ENCODE data around the gene BMPR1B.
"Not testable (repeated sequence)": the region's sequence is repeated elsewhere in the genome, so short reads cannot be mapped to it uniquely, and the experiment has no call there.

Gene BMPR1B

DNA sequence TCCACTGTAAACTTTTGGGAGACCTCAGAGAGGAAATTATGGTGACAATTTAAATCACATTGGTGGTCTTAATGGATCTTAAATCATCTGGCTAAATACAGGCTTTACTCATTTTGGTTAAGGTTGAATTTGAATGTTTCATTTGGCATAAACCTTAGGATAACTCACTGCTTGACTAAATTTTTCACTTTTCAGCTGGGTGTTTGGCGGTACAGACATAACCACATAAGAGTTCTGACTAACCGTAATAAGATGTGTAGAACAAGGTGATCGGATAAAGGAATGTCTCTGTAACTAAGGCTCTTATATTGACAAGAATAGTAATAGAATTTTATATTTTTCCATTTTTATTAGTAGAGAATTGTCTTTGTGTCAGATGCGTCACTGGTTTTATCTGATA lies 281.0 kb downstream of the BMPR1B start:
- DNase-seq (ENCODE audit: low spot score): no peak

DNA sequence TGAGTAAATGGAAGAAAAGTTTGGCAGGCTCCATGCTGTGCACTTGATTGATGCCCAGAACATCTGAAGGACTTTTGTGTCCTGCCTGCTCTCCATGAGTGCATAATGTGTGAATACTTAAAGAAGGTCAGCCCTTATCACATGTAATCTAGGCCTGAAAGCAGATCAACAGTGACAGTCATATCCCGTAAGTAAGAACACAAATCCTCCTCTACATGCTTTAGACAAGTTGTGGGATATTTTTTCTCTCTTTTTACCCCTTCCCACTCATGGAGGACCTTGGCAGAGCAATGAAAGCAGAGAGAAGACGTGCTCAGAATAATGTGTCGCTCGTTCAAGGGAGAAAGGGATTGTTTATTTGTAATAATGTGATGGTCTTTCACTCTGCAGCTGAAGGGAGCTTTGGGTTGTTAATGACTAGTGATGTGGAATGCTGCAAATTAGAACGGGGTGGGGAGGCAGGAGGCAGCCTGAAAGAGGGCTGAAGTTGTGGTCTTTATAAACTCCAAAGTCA lies 286.6 kb downstream of the BMPR1B start:
- no peak for DNase-seq (ENCODE audit: low spot score)

DNA sequence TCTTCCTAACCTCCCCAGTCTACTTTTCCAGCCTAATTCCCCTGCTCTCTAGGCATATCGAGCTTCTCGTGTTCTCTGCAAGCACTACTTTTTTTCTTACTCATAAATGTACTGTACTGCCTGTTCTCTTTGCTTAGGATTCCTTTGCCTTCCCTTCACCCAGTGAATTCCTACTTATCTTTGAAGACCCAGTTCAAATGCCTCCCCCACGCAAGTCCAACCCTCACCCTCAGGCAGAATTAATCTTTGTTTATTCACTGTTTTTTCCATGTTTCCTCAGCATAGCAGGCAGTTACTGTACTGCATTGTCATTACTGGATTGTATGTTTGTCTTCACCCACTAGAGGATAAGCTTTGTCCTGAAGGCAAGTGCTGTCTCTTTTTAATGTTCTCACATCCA lies 287.7 kb downstream of the BMPR1B start:
- DNase-seq (ENCODE audit: low spot score): no peak

DNA sequence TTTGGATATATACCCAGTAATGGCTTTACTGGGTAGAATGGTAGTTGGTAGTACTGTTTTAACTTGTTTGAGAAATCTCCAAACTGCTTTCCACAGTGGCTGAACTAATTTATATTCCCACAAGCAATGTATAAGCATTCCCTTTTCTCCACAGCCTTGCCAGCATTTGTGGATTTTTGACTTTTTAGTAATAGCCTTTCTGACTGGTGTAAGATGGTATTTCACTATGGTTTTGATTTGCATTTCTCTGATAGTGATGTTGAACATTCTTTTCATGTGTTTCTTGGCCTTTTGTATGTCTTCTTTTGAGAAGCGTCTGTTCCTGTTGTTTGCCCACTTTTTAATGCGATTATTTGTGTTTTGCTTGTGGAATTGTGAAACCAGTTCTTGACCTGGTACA lies 290.5 kb downstream of the BMPR1B start:
- no peak for DNase-seq (ENCODE audit: low spot score)

DNA sequence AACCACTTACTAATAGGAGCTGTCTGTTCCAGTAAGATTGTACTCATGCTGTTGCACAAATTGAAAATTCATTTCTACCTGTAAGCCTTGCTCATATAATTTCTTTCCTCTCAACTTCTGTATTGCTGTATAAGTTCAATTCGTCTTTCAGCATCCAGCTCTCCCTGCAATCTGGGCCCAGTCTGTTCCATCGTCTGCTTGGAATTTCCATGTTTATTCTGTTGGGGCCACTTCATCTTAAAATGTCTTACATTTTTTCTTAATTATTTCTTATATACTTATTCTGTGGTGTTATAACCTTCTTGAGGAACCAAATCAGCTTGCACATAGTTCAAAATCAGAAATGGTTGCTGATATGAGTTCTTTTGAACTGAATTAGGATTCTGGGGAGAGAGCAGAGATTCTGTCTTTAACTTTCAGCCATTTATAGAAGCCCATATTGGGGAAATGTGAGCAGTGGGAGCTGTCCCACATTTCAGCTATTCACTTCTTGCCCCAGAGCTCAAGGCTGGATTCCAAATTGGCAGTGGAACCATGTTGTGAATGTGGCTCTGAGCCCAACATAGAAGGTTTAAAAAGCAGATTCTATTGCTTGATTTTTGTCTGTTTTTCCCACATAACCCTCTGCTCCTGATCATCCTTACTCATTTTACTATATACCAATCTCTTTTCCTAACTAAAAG lies 291.9 kb downstream of the BMPR1B start:
- no peak for DNase-seq (ENCODE audit: low spot score)

DNA sequence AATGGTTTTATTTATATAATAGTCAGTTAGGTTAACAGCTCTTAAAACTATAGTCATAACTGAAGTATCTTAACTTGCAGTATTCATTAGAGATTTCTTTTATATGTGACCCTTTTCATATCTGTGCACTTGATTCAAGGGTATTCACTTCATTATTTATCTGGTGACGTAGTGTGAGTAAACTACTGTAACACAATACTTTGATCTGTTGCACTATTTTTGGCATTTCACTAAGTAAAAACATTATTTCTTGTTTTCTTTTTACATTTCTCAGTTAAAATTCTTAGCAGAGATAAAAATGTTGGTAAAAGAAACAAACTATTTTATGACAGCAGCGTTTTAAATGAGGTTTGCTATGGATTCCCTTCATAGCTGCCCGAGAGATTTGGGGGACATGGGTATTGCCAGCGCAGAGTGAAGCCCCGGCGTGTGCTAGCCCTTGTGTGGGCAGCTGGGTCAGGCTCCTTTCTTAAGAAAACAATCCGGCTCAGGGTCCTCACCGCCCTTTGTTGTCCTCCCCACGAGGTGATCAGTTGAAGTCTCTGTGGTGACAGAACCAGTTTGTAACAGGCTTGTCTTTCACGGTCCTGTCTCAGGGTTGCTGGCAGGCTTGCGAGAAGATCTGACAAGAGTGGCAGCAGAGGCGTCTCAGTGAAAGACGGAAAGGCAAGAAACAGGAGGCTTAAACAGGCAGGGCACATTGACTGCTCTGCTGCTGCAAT lies 293.4 kb downstream of the BMPR1B start:
- no peak for DNase-seq (ENCODE audit: low spot score)

DNA sequence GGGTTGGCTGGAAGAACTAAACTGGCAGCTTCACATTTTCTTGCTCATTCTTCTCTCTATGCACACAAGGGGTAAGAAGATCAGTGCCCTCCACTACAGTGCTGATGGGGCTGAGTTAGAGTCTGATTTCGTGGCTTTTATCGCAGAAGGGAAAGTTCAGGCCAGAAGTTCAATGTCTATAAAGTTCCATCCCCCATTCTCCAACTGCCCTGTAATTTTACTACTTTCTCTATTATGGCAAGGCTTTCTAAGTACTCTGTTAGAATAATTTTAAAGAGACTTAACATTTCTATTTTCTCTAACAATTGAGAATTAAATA lies 293.9 kb downstream of the BMPR1B start:
- DNase-seq (ENCODE audit: low spot score): no peak

DNA sequence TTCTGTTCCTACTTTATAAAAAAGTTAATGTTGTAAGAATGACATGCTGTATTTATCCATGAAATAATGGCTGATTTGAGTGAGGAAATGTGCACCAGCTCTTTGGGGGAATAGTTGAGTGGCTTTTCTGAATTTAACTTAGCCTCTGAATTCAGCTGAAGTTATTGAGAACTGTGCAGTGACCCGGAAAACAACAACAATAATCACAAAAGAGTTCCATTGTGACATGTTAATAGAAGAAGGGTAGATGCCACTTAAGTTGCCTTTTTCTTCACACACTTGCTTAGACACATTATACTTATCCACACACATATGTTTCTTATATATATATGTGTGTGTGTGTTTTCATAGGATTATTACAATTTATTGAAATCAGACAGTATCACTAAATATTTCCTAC lies 301.2 kb downstream of the BMPR1B start:
- DNase-seq (ENCODE audit: low spot score): no peak

DNA sequence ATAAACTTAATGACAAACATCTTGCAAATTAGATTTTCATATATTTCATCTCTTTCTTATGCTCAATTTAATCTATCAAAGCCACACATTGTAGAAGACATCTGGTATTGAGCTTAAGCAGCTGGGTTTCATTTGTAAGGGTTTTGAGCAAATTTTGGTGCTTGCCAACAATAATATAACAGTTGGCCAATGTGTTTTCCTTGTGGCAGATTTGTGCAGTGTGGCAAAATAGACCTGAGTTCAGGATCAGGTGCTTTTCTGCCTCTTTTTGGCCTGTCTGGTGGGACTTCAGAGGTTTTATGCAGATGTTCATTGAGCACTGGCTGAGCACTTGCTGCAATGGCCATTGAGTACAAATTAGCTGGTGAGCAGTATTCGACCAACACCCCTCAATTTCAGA lies 301.9 kb downstream of the BMPR1B start:
- no peak for DNase-seq (ENCODE audit: low spot score)

DNA sequence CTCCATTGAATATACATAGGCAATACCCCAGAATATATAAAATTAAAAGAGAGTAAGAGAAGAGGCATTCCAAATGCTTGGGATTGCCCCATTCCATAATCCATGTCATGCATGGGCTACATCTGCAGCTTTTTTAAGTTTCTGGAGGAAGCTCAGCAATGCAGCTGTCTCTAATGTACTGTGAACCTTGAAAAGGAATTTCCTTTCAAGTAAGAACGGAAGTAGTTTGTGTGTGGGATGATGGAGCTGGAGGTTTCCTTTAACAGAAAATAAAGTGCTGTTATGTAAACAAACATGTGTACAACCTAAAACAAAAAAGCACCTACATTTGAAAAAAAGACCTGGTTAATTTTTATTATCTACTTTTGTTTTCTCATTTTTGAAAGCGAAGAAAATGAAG lies 303.5 kb downstream of the BMPR1B start:
- no peak for DNase-seq (ENCODE audit: low spot score)

DNA sequence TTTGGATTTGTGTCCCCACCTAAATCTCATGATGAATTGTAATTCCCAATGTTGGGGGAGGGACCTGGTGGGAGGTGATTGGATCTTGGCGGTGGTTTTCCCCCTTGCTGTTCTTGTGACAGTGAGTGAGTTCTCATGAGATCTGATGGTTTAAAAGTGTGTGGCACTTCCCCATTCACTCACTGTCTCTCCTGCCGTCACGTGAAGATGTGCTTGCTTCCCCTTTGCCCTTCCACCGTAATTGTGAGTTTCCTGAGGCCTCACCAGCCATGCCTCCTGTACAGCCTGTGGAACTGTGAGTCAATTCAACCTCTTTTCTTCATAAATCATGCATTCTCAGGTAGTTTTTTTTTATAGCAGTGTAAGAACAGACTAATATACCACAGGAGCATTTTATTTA lies 304.0 kb downstream of the BMPR1B start:
- not testable (repeated sequence) for DNase-seq (ENCODE audit: low spot score)

DNA sequence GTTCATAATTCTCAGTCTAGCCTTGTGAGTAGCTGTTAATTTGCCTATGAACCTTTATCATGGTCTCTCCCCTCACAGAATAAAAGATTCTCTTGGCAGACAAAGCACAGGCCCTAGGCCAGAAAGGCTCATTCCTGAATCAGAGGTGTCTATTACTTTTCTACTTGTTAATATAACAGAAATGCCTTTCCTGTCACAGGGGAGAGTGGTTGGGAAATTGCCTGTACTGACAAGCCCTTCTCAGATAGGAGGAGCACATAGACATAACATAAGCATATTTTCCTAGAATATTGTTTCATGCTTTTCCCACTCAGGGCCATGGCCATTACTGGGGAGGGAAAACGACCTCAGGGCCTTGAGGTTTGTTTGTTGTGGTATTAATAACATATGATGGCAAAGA lies 308.3 kb downstream of the BMPR1B start:
- DNase-seq (ENCODE audit: low spot score): no peak

DNA sequence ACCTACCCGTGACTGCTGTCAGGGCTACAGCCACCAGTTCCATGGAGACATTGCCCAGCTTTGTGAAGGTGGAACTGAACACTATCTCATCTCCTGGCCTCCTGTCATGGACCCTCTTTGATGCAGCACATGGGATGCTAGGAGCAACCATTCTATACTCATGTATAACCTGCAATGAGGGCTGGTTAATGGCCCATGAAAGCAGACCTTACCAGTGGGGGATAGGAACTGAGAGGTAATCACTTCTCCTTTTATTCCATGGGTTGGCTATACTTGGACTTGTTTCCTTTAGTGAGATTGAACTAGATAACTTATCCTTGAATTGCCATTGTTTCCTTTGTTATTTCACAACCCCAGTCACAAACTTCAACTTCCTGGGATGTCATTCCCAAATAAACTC lies 310.6 kb downstream of the BMPR1B start:
- DNase-seq (ENCODE audit: low spot score): no peak

DNA sequence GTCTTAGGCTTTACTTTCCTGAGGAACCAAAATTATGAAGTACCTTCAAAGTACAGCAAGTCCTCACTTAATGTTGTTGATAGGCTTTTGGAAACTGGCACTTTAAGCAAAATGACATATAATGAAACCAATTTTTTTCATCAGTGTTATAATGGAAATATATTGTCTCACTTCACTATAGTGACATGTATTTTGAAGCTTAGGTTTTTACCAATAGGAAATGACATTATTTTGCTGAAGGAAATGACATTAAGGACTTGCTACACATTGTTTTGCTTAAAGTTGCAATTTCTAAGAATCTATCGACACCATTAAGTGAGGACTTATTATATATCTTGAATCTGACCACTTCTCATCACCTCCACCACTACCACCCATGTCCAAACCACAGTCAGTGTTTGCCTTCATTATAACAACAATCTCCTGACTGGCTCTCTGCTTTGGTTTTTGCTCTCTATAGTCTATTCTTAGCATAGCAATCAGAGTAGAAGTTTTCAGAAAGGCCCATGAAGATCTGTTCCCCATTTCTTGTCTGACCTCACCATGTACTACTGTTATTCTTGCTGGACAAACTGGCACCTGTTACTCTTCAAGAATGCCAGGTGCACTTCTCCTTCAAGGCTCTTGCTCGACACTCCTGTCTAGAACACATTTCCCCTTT lies 311.2 kb downstream of the BMPR1B start:
- DNase-seq (ENCODE audit: low spot score): no peak

DNA sequence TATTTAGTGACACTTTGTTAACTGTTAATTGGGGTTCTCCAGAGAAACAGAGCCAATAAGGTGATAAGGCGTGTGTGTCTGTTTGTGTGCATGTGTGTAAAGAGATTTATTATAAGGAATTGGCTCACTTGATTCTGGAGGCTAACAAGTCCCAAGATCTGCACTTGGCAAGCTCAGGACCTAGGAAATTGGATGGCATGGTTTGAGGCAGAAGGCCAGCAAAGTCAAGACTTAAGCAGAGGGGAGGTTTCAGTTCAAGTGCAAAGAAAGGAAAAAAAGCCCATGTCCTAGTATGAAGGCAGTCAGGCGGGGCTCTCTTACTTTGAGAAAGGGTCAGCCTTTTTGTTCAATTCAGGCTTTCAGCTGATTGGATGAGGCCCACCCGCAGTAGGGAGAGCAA lies 314.1 kb downstream of the BMPR1B start:
- no peak for DNase-seq (ENCODE audit: low spot score)

DNA sequence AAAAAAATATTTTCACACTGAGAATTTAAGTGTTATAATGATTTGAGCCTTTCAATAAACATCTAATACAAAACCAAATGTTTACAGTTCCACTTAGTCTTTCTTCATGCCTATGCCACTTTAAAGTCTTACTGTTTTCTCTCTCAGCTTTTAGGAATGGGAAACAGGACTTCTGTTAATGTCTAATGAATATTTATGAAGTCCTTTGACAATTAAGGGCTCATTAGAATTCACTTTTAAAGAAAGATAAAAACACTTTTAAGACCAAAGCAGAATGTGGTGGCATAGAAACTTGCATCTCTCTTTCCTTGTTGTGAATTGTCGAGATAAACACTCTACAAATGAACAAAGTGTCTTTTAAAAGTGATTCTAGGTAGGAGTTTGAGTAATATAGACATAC lies 315.9 kb downstream of the BMPR1B start:
- DNase-seq (ENCODE audit: low spot score): no peak

DNA sequence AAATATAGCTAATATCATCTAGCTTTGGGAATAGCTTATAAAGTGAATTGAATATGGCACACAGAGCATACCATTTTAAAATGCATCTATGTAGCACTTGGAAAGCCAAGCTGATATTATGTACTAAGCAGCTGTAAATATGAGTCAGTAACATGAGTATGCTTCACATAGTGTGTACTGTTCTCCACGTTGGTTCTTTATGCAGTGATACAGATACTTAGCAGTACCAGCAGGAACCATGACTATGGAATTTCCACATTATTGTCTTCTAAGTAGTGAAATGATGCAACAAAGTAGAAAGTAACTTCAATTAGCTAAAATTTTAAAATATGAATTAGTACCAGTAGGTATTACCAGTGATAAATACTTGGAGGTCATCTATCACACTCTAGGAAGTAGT lies 320.1 kb downstream of the BMPR1B start:
- DNase-seq (ENCODE audit: low spot score): no peak

DNA sequence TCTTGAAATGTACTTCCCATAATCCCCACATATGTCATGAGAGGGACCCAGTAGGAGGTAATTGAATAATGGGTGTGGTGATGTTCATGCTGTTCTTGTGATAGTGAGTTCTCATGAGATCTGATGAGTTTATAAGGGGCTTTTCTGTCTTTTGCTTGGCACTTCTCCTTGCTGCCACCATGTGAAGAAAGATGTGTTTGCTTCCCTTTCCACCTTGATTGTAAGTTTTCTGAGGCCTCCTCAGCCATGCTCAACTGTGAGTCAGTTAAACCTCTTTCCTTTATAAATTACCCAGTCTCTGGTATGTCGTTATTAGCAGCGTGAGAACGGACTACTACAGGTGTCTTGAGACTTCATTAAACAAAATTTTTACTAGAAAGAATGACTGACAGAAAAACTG lies 323.2 kb downstream of the BMPR1B start:
- DNase-seq (ENCODE audit: low spot score): no peak

DNA sequence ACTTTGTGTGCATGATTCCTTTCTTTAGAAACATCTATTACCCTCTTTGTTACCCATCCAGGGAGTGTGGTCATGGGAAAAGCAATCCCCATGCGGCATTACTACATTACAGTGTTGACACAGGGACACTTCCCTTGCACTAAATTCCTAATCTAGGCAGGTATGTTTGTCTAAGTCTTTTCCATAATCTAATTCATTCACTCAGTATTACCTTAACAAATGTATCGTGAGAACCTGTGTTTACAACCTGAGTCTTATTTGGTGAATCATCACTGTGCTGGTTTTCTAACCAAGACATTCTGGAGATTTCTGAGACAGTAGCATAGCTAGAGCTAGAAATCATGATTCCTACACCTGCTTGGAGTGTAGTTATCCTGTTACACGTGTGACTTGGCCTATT lies 326.8 kb downstream of the BMPR1B start:
- no peak for DNase-seq (ENCODE audit: low spot score)

DNA sequence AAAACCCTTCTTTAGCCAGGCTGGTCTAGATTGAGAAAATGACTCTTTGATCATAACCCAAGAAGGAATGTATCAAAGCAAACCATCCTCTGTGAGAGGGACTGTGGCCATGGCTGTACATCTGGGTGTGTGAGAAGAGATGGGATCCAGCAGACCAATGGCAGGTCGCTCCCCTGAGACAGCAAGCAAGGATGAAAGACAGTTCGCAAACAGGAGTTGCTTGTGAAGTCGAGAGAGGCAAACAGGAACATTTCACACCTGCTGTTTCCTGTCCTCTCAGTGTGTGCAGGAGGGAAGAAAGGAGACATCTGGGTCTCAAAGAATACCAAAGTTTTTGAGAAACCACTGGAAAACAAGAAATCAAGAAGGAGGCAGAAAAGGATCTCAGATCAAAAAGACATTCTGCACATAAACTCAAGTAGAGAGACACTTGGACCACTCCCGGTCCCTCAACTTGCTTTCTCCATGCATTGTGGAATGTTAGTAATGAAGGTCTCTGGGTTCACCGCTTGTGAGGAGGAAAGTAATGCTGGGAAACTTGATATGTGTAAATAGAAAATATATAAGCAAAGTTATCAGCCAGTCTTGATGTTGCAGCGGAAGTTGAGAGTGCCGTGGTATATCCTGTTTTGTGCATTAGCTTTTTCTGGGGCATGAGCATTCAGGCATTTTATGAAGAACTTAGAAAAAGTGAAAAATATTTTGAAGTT lies 327.5 kb downstream of the BMPR1B start:
- no peak for DNase-seq (ENCODE audit: low spot score)

DNA sequence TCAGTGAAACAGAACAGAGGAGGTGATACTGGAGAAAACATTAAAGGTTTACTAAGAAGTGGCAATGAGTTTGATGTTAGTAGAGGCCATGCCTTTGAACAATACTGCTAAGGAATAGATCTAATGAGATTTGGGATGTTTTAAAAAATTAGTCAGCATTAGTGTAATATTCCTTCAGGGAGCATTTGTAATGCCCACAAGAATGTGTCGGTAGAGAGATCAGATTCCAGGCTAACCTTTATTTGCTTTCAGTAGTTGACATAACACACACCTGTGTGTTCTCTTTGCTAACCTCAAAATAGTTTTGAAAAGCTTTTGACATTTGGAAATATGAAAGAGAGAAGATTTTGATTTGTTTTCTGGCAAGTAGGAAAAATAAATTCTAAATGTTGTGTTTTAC lies 328.8 kb downstream of the BMPR1B start:
- no peak for DNase-seq (ENCODE audit: low spot score)

DNA sequence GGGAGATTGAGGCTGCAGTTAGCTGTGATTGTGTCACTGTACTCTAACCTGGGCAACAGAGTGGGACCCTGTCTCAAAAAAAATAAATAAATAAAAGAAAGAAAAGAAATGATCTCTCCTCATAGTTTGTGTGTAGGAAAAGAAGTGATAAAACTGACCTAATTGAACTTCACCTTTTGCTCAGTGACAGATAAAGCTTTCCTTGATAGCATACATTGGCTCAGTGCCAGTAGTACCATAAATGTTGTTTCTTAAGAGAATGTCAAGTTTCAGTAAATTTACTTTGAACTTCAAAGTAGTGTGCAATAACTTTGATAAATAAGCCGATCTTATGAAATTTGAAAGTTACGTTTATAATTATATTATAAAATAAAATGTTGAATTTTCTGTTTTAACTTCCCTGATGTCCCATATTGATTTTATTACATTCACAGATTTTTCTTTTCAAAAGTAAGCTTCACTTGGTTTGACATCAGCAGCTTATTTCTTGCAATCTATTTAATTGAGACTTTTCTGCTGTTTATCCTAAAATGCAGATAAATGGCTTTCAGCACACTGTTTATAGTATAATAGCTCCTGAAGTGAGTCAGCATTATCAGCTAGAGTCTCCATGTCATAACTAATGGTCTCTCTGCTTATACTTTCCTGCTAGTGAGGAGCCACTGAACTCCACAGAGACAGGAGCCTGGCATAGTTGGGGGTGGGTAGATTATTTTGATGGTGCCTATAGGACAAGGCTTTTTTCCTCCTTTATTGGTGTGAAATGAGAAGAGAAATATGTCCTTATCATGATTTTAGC lies 330.1 kb downstream of the BMPR1B start:
- DNase-seq (ENCODE audit: low spot score): no peak

Measured in germinal center (tissue), 1 donor.